ENCODE measurements around the gene PLEKHM2. TPM values are rescaled to one million over a fixed set of nuclear protein-coding genes. Genes with fewer than 3 reads are reported as not detected.

The PLEKHM2 gene
- total and polyA plus RNA-seq, 2 of the 4 experiments (the other 2 are of a cell fraction): 24.7 to 48.0 TPM

DNA sequence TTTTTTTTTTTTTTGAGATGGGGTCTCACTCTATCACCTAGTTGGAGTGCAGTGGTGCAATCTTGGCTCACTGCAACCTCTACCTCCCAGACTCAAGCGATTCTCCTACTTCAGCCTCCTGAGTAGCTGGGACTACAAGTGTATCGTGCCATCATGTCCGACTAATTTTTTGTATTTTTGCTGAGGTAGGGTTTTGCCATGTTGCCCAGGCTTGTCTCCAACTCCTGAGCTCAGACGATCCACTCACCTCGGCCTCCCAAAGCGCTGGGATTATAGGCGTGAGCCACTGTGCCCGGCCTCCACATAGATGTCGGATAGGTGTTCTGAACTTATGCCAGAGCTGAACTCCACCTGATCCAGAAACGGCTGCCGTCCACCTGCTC is 21.1 kb downstream of the PLEKHM2 start:
- no peak overlapping the region for H3K4ac ChIP-seq (ENCODE audit: low read depth, low read length)
- H4K8ac ChIP-seq (ENCODE audit: low read depth in 2 of 2, low read length in 2 of 2): no peak overlapping the region
- no peak overlapping the region for H4K91ac ChIP-seq (ENCODE audit: insufficient read depth, low read depth, low read length)
- H2BK120ac ChIP-seq (ENCODE audit: low read depth, low read length): no peak overlapping the region
- H3K4me1 ChIP-seq (ENCODE audit: control insufficient read depth, insufficient read depth, low read length): peaks cover 17% of the 10 kb centered on the region; the same call in 1 of the 2 replicates
- TF ChIP-seq BHLHE40 (IDR thresholded peaks at IDR 0.05; ENCODE audit: low read depth, low read length) (no peak), MAFK (IDR thresholded peaks at IDR 0.05; ENCODE audit: low read depth, low read length) (peak; percentile 53)
- no peak overlapping the region for H2BK20ac ChIP-seq (ENCODE audit: low read depth, low read length)
- H3K18ac ChIP-seq (ENCODE audit: low read depth, low read length): no peak overlapping the region
- H2BK5ac ChIP-seq (ENCODE audit: low read depth, low read length, poor library complexity, severe bottlenecking): no peak overlapping the region
- BruUV-seq (replicated peaks): no TSS peak
- peaks cover 15% of the 10 kb centered on the region for H3K9me1 ChIP-seq (ENCODE audit: insufficient read depth, low read length)
- no peak overlapping the region for H3K14ac ChIP-seq (replicated peaks; ENCODE audit: low read depth, low read length)
- H2BK15ac ChIP-seq (ENCODE audit: low read depth, low read length): no peak overlapping the region
- H3K4me3 ChIP-seq (ENCODE audit: insufficient read depth, low read depth, low read length): no peak overlapping the region
- H3K27me3 ChIP-seq (ENCODE audit: control insufficient read depth, insufficient read depth, low read length): no peaks in the 10 kb centered on the region
- no peak overlapping the region for H3K56ac ChIP-seq (ENCODE audit: extremely low read depth, insufficient read depth, low read length)
- WGBS, 2 experiments (ENCODE audit: extremely low coverage in 2 of 2, insufficient read length in 1 of 2): 90% methylated on average over 8 of the region's 11 CpGs; no CpG with 5 or more reads in 1 of the 2 experiments
- H3K36me3 ChIP-seq (ENCODE audit: control insufficient read depth, insufficient read depth, low read length): peaks cover 4% of the 10 kb centered on the region; the same call in 1 of the 2 replicates
- no peak overlapping the region for H3K27ac ChIP-seq (ENCODE audit: insufficient read depth, low read length)
- ChIA-PET POLR2A (ENCODE audit: unreplicated experiment) (no interaction called here), CTCF (no interaction called here)
- H2AFZ ChIP-seq (replicated peaks; ENCODE audit: low read length, poor library complexity): no peak overlapping the region
- DNase-seq: no peak
- ATAC-seq (ENCODE audit: low read depth): no peak
- no peak overlapping the region for H2AK9ac ChIP-seq (replicated peaks; ENCODE audit: low read depth, low read length, poor library complexity)
- peaks cover 51 to 77% of the 10 kb centered on the region in 2 experiments for H3K79me1 ChIP-seq (ENCODE audit: low read depth in 1 of 2, low read length in 2 of 2)
- H3K23ac ChIP-seq (ENCODE audit: low read depth, low read length): no peak overlapping the region
- intact Hi-C loops (cut with micrococcal nuclease): no loop called here
- peaks cover 32% of the 10 kb centered on the region for H4K20me1 ChIP-seq (ENCODE audit: insufficient read depth, low read length)
- dilution Hi-C loops (cut with HindIII; ENCODE audit: low sequenced_read_pairs, unreplicated experiment): no loop called here
- no peak overlapping the region for H3K4me2 ChIP-seq (ENCODE audit: low read depth, low read length)
- H3K9me3 ChIP-seq (ENCODE audit: control insufficient read depth, insufficient read depth, low read length): no peaks in the 10 kb centered on the region
- in situ Hi-C loops (cut with MboI; ENCODE audit: low sequenced_read_pairs): no loop called here
- H4K5ac ChIP-seq (ENCODE audit: low read depth, low read length): no peak overlapping the region
- no peak overlapping the region for H2AK5ac ChIP-seq (ENCODE audit: low read depth, low read length)
- H3K9ac ChIP-seq (ENCODE audit: low read depth, low read length): no peak overlapping the region

Measured in IMR-90 (cell line).